Central memory CD8-positive, alpha-beta T cell (primary cell): ENCODE measurements around the gene PACSIN1.

ENCODE experiments used
- ATAC-seq: fragments of 150-1000 bp; cut with Tn5 transposase; replicated peaks from 2 replicates; pipeline ENCODE4 v1.10.0; 2022; ENCODE audit warnings: mild to moderate bottlenecking, moderate FRiP score, moderate number of reproducible peaks; ENCODE audit not compliant: poor library complexity, severe bottlenecking; ENCODE audit errors: extremely low read depth
- DNase-seq, 2 donors: peaks; one replicate each; pipeline ENCODE4 v3.0.0; 2021; ENCODE audit warnings: low spot score in 2 of 2
- H3K27ac Mint-ChIP-seq: one replicate; pipeline ENCODE4 v1.8.0; 2022; ENCODE audit warnings: low read depth, mild to moderate bottlenecking, moderate library complexity, mixed read lengths
- H3K27me3 Mint-ChIP-seq: one replicate; pipeline ENCODE4 v1.8.0; 2022; ENCODE audit warnings: mixed read lengths
- H3K36me3 Mint-ChIP-seq: one replicate; pipeline ENCODE4 v1.8.0; 2022; ENCODE audit warnings: mild to moderate bottlenecking, moderate library complexity, mixed read lengths; ENCODE audit not compliant: insufficient read depth
- H3K4me1 Mint-ChIP-seq: one replicate; pipeline ENCODE4 v1.8.0; 2022; ENCODE audit warnings: mixed read lengths
- H3K4me3 Mint-ChIP-seq: one replicate; pipeline ENCODE4 v1.8.0; 2022; ENCODE audit warnings: mild to moderate bottlenecking, moderate library complexity, mixed read lengths
- H3K9me3 Mint-ChIP-seq: one replicate; pipeline ENCODE4 v1.8.0; 2022; ENCODE audit warnings: mixed read lengths

The PACSIN1 gene

GRCh38 chr6:34531580-34532201, 65.8 kb downstream of the PACSIN1 start:
- H3K9me3 Mint-ChIP-seq = no peaks in the 10 kb centered on the region
- no peak overlapping the region for H3K27ac Mint-ChIP-seq
- H3K4me3 Mint-ChIP-seq = no peak overlapping the region
- ATAC-seq = no peak
- peaks cover 6% of the 10 kb centered on the region for H3K36me3 Mint-ChIP-seq
- no peak for DNase-seq
- no peaks in the 10 kb centered on the region for H3K27me3 Mint-ChIP-seq
- peaks cover 12% of the 10 kb centered on the region for H3K4me1 Mint-ChIP-seq

- DNase-seq = no peak
- Mint-ChIP-seq H3K4me1 (peaks cover 12% of the 10 kb centered on the region), H3K36me3 (peaks cover 5% of the 10 kb centered on the region), H3K27ac (no peak overlapping the region), H3K27me3 (no peaks in the 10 kb centered on the region), H3K9me3 (no peaks in the 10 kb centered on the region), H3K4me3 (no peak overlapping the region)
- ATAC-seq = no peak
Measured at GRCh38 chr6:34532230-34532629, 66.4 kb downstream of the PACSIN1 start.

- no peak overlapping the region for H3K27ac Mint-ChIP-seq
- DNase-seq = no peak
- peaks cover 2% of the 10 kb centered on the region for H3K36me3 Mint-ChIP-seq
- H3K27me3 Mint-ChIP-seq = no peaks in the 10 kb centered on the region
- H3K9me3 Mint-ChIP-seq = no peaks in the 10 kb centered on the region
- ATAC-seq = no peak
- no peaks in the 10 kb centered on the region for H3K4me1 Mint-ChIP-seq
- H3K4me3 Mint-ChIP-seq = no peak overlapping the region
Measured at GRCh38 chr6:34534146-34534545, 68.3 kb downstream of the PACSIN1 start.

- Mint-ChIP-seq H3K4me1 (no peaks in the 10 kb centered on the region), H3K27ac (no peak overlapping the region), H3K9me3 (no peaks in the 10 kb centered on the region), H3K36me3 (peaks cover 2% of the 10 kb centered on the region), H3K4me3 (no peak overlapping the region), H3K27me3 (no peaks in the 10 kb centered on the region)
- no peak for DNase-seq
- no peak for ATAC-seq
Measured at GRCh38 chr6:34534656-34535055, 68.8 kb downstream of the PACSIN1 start.

- H3K4me3 Mint-ChIP-seq = no peak overlapping the region
- no peaks in the 10 kb centered on the region for H3K4me1 Mint-ChIP-seq
- ATAC-seq (no peak), DNase-seq (no peak)
- H3K27me3 Mint-ChIP-seq = no peaks in the 10 kb centered on the region
- H3K27ac Mint-ChIP-seq = no peak overlapping the region
- H3K36me3 Mint-ChIP-seq = peaks cover 2% of the 10 kb centered on the region
- no peaks in the 10 kb centered on the region for H3K9me3 Mint-ChIP-seq
Measured at GRCh38 chr6:34535199-34535598, 69.3 kb downstream of the PACSIN1 start.

GRCh38 chr6:34535646-34536045, 69.8 kb downstream of the PACSIN1 start:
- Mint-ChIP-seq H3K4me1 (no peaks in the 10 kb centered on the region), H3K36me3 (peaks cover 2% of the 10 kb centered on the region), H3K27me3 (no peaks in the 10 kb centered on the region), H3K4me3 (no peak overlapping the region), H3K9me3 (no peaks in the 10 kb centered on the region), H3K27ac (no peak overlapping the region)
- DNase-seq = no peak
- no peak for ATAC-seq

GRCh38 chr6:34536251-34536958, 70.5 kb downstream of the PACSIN1 start:
- Mint-ChIP-seq H3K4me3 (no peak overlapping the region), H3K4me1 (no peaks in the 10 kb centered on the region), H3K9me3 (no peaks in the 10 kb centered on the region), H3K27me3 (no peaks in the 10 kb centered on the region), H3K27ac (no peak overlapping the region), H3K36me3 (peaks cover 2% of the 10 kb centered on the region)
- no peak for ATAC-seq
- DNase-seq = no peak

- no peaks in the 10 kb centered on the region for H3K4me1 Mint-ChIP-seq
- H3K4me3 Mint-ChIP-seq = no peak overlapping the region
- ATAC-seq = no peak
- DNase-seq = no peak
- no peaks in the 10 kb centered on the region for H3K9me3 Mint-ChIP-seq
- peaks cover 2% of the 10 kb centered on the region for H3K36me3 Mint-ChIP-seq
- H3K27ac Mint-ChIP-seq = no peak overlapping the region
- no peaks in the 10 kb centered on the region for H3K27me3 Mint-ChIP-seq
Measured at GRCh38 chr6:34536959-34537848, 71.3 kb downstream of the PACSIN1 start.

- Mint-ChIP-seq H3K9me3 (no peaks in the 10 kb centered on the region), H3K36me3 (no peaks in the 10 kb centered on the region), H3K27ac (no peak overlapping the region), H3K4me1 (no peaks in the 10 kb centered on the region), H3K27me3 (no peaks in the 10 kb centered on the region), H3K4me3 (no peak overlapping the region)
- DNase-seq = no peak
- ATAC-seq = no peak
Measured at GRCh38 chr6:34537922-34538550, 72.2 kb downstream of the PACSIN1 start.

GRCh38 chr6:34538581-34538980, 72.7 kb downstream of the PACSIN1 start:
- H3K36me3 Mint-ChIP-seq = no peaks in the 10 kb centered on the region
- no peak overlapping the region for H3K4me3 Mint-ChIP-seq
- H3K4me1 Mint-ChIP-seq = no peaks in the 10 kb centered on the region
- ATAC-seq (no peak), DNase-seq (no peak)
- no peaks in the 10 kb centered on the region for H3K9me3 Mint-ChIP-seq
- H3K27ac Mint-ChIP-seq = no peak overlapping the region
- no peaks in the 10 kb centered on the region for H3K27me3 Mint-ChIP-seq

GRCh38 chr6:34539181-34539580, 73.3 kb downstream of the PACSIN1 start:
- Mint-ChIP-seq H3K27ac (no peak overlapping the region), H3K27me3 (no peaks in the 10 kb centered on the region), H3K36me3 (no peaks in the 10 kb centered on the region), H3K4me1 (no peaks in the 10 kb centered on the region), H3K9me3 (no peaks in the 10 kb centered on the region), H3K4me3 (no peak overlapping the region)
- ATAC-seq = no peak
- DNase-seq = no peak

GRCh38 chr6:34540222-34540621, 74.3 kb downstream of the PACSIN1 start:
- H3K27me3 Mint-ChIP-seq = no peaks in the 10 kb centered on the region

More at GRCh38 chr6:34540222-34540621, 74.3 kb downstream of the PACSIN1 start:
- Mint-ChIP-seq H3K4me1 (no peaks in the 10 kb centered on the region), H3K4me3 (no peak overlapping the region), H3K36me3 (no peaks in the 10 kb centered on the region), H3K27ac (no peak overlapping the region), H3K9me3 (no peaks in the 10 kb centered on the region)
- no peak for DNase-seq
- ATAC-seq = no peak
